Lower leg skin (tissue), 4 donors: ENCODE results near the gene CS. TPM values are rescaled to one million over a fixed set of nuclear protein-coding genes. Genes with fewer than 3 reads are reported as not detected.

Experiments
- DNase-seq, 2 donors: peaks; one replicate each; pipeline ENCODE4 v3.0.0-alpha.2; 2019; ENCODE audit warnings: low spot score in 2 of 2
- H3K4me3 ChIP-seq: fragments of 200-600 bp; sonication (generic); 2 replicates; pipeline ENCODE4 v1.5.1; 2017; ENCODE audit warnings: mild to moderate bottlenecking, low read depth; ENCODE audit not compliant: poor library complexity, severe bottlenecking
- POLR2A ChIP-seq, 2 donors: fragments of 450-650 bp; IDR thresholded peaks; one replicate each; pipeline ENCODE4 v1.6.1; 2016 to 2017; ENCODE audit warnings: antibody characterized with exemption in 2 of 2, mild to moderate bottlenecking in 1 of 2, moderate library complexity in 1 of 2
- WGBS, 2 donors: methylation state at CpG; one replicate each; pipeline ENCODE4 v1.1.5; 2018; 5-methylcytosine and 5-hydroxymethylcytosine counted together
- intact Hi-C: fragments of 100-400 bp; cut with DNase I; formaldehyde crosslinking; loops from one replicate; pipeline ENCODE4 v1.15.0; 2023; ENCODE audit warnings: low total_unique reads
- total RNA-seq, 4 donors: library from RNA; depleted of rRNA; stranded (reverse); fragments of >200 nt; gene quantifications; one replicate each; pipeline ENCODE4 v1.1.0, GENCODE V29; 2016
- TF ChIP-seq, protein P1 (sequence below), 3 donors: fragments of 450-650 bp; IDR thresholded peaks; one replicate each; pipeline ENCODE4 v1.5.1; 2016; ENCODE audit warnings: antibody characterized with exemption in 3 of 3, mild to moderate bottlenecking in 3 of 3, moderate library complexity in 2 of 3

CS gene
- total RNA-seq, 4 donors from 2014 or later, result 118 to 156 (median 150) TPM

GRCh38 chr12:56258820-56259183 lies 41.3 kb downstream of the CS start:
- intact Hi-C loops, result no loop called here
- WGBS, 2 donors, result 6% methylated on average over 9 of the region's 9 CpGs
- no peak for DNase-seq
- H3K4me3 ChIP-seq, result peak overlapping the region; percentile 63
- no peak for TF ChIP-seq POLR2A (IDR thresholded peaks at IDR 0.05)
- TF ChIP-seq, protein P1, sequence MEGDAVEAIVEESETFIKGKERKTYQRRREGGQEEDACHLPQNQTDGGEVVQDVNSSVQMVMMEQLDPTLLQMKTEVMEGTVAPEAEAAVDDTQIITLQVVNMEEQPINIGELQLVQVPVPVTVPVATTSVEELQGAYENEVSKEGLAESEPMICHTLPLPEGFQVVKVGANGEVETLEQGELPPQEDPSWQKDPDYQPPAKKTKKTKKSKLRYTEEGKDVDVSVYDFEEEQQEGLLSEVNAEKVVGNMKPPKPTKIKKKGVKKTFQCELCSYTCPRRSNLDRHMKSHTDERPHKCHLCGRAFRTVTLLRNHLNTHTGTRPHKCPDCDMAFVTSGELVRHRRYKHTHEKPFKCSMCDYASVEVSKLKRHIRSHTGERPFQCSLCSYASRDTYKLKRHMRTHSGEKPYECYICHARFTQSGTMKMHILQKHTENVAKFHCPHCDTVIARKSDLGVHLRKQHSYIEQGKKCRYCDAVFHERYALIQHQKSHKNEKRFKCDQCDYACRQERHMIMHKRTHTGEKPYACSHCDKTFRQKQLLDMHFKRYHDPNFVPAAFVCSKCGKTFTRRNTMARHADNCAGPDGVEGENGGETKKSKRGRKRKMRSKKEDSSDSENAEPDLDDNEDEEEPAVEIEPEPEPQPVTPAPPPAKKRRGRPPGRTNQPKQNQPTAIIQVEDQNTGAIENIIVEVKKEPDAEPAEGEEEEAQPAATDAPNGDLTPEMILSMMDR (IDR thresholded peaks at IDR 0.05), result no peak

DNA sequence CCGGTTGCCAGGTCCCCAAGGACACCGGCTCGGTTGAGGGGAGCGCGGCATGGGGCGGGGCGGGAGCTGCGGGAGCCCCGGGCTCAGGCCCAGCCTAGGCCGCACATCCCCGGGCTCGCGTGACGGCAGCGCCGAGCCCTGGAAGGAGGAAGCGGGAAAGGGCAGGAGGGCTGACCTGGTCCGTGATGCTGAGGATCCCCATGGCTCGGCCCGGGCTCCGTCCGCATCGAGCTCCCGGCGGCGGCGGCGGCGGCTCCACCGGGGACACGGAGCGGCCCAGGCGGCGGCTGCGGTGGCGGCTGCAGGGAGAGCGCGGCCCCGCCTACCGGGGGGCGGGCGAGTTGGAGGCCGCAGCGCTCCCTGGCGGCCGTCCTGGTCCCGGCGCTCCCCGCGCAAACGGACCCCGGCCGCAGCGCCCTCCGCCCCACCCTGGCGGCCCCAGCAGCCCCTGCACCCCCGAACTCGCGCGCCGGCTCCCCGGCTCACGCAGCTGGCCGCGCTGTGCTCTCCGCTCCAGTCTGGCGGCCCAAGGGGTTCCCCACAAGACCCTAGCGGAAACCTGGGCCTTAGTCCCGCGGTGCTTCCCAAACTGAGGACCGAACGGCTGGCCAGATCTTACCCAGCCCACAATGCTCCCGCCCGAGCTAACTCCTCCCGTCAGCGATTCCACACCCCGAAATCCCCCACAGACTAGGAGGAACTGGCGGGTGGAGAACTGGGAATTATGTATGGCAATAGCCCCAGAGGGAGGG lies 41.9 kb downstream of the CS start, which contains the start of gene ANKRD52:
Gene ANKRD52, minus strand, starts transcription at position 317 of the 752 bp plus-strand sequence. Its CDS starts 115 bp downstream, at position 202.
- WGBS, 2 donors, result 0% methylated on average over 16 to 41 of the region's 78 CpGs
- TF ChIP-seq, protein P1 (IDR thresholded peaks at IDR 0.05), result no peak
- TF ChIP-seq POLR2A (IDR thresholded peaks at IDR 0.05), result no peak
- peak within 1 kb of the TSS; percentile 63 for H3K4me3 ChIP-seq
- DNase-seq, result peak; percentile 52 to 93
- intact Hi-C loops, result no loop called here

GRCh38 chr12:56257491-56258067 lies 42.6 kb downstream of the CS start:
- TF ChIP-seq, protein P1 (IDR thresholded peaks at IDR 0.05), result no peak
- TF ChIP-seq POLR2A (IDR thresholded peaks at IDR 0.05), result no peak
- peak overlapping the region; percentile 63 for H3K4me3 ChIP-seq
- intact Hi-C loops, result no loop called here
- peak in 1 of 2 donors; percentile 86 for DNase-seq
- 0 to 1% methylated on average over 23 to 27 of the region's 27 CpGs for WGBS, 2 donors

GRCh38 chr12:56257071-56257470 lies 43.1 kb downstream of the CS start:
- 48 to 49% methylated on average over 8 of the region's 8 CpGs for WGBS, 2 donors
- DNase-seq, result no peak
- no peak overlapping the region for H3K4me3 ChIP-seq
- intact Hi-C loops, result no loop called here
- TF ChIP-seq, protein P1 (IDR thresholded peaks at IDR 0.05), result no peak
- TF ChIP-seq POLR2A (IDR thresholded peaks at IDR 0.05), result no peak

GRCh38 chr12:56256326-56256960 lies 43.7 kb downstream of the CS start:
- TF ChIP-seq, protein P1 (IDR thresholded peaks at IDR 0.05), result no peak
- TF ChIP-seq POLR2A (IDR thresholded peaks at IDR 0.05), result no peak
- WGBS, 2 donors, result 47 to 48% methylated on average over 4 of the region's 4 CpGs
- H3K4me3 ChIP-seq, result no peak overlapping the region
- intact Hi-C loops, result no loop called here
- DNase-seq, result no peak
